BLaER1 (cell line): ENCODE measurements around the gene PTTG1IP.

Source experiments
- H3K27ac ChIP-seq: shearing (Covaris generic); formaldehyde crosslinking; 2 replicates; pipeline ENCODE4 v1.8.1; 2022
- H3K27me3 ChIP-seq: shearing (Covaris generic); formaldehyde crosslinking; 2 replicates; pipeline ENCODE4 v1.8.1; 2022
- H3K36me3 ChIP-seq: shearing (Covaris generic); formaldehyde crosslinking; 2 replicates; pipeline ENCODE4 v1.8.1; 2022
- H3K4me1 ChIP-seq: shearing (Covaris generic); formaldehyde crosslinking; 2 replicates; pipeline ENCODE4 v1.8.1; 2022
- H3K4me2 ChIP-seq: shearing (Covaris generic); formaldehyde crosslinking; 2 replicates; pipeline ENCODE4 v1.8.1; 2022
- H3K4me3 ChIP-seq: shearing (Covaris generic); formaldehyde crosslinking; 2 replicates; pipeline ENCODE4 v1.8.1; 2022
- H3K9ac ChIP-seq: shearing (Covaris generic); formaldehyde crosslinking; 2 replicates; pipeline ENCODE4 v1.8.1; 2022
- H3K9me3 ChIP-seq: shearing (Covaris generic); formaldehyde crosslinking; 2 replicates; pipeline ENCODE4 v1.8.1; 2022
- H4K20me1 ChIP-seq: shearing (Covaris generic); formaldehyde crosslinking; 2 replicates; pipeline ENCODE4 v1.8.1; 2022
- Cebpa-rat ChIP-seq: shearing (Covaris generic); IDR thresholded peaks from 2 replicates; pipeline ENCODE4 v1.8.1; 2022

The PTTG1IP gene

DNA sequence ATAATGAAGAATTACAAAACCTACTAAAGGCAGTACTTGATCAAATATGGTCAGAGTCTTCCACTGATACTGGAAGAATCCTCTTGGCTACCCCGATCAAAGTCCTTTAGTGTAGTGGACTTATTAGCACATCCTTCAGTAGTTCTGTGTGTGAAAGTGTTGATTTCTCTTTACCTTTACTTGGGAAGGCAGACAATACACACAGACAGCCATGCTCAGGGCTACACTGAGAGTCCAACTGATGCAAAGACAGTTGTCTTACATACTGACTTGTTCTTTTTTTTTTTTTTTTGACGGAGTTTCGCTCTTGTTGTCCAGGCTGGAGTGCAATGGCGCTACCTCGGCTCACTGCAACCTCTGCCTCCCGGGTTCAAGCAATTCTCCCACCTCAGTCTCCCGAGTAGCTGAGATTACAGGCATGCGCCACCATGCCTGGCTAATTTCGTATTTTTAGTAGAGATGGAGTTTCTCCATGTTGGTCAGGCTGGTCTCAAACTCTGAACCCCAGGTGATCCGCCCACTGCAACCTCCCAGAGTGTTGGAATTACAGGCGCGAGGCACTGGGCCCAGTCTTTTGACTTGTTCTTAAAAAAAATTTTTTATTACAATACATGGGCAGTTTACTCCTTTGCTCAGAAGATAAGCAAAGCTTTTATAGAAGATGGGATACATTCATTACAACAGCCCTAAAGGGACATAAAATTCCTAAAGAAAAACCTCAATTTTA lies 3.5 kb upstream of the PTTG1IP start:
- H3K4me1 ChIP-seq = peaks cover 69% of the 10 kb centered on the region
- H3K36me3 ChIP-seq = no peaks in the 10 kb centered on the region
- peaks cover 12% of the 10 kb centered on the region; the same call in 1 of the 2 replicates for H3K27me3 ChIP-seq
- no peak overlapping the region for H3K9ac ChIP-seq
- no peak overlapping the region for H3K27ac ChIP-seq
- no peak overlapping the region for H3K4me2 ChIP-seq
- no peaks in the 10 kb centered on the region for H3K9me3 ChIP-seq
- no peak for TF ChIP-seq Cebpa-rat
- H4K20me1 ChIP-seq = peaks cover 11% of the 10 kb centered on the region
- no peak overlapping the region for H3K4me3 ChIP-seq

DNA sequence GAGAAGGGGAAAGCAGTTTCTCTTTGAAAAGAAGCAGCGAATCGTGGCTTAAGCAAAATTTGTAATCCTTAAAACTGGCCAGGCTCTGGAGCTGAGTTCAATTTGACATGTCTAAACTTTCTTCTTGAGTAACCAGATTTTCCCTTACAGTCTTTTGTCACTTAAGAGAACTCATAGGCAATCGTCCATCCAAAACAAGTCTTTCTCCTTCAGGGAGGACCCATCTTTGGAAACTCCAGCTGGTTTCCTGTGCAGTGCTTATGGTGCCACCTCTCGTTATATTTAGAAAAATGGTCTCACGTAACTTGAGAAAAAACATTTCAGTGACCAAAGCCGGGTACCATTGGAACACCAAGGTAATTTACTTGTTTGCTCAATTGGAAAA lies 1.8 kb upstream of the PTTG1IP start:
- Histone ChIP-seq H3K4me2 (peak overlapping the region; percentile 99), H3K9me3 (no peaks in the 10 kb centered on the region), H3K36me3 (no peaks in the 10 kb centered on the region), H3K4me3 (peak overlapping the region; percentile 85), H3K27me3 (peaks cover 12% of the 10 kb centered on the region; the same call in 1 of the 2 replicates), H3K4me1 (peaks cover 69% of the 10 kb centered on the region), H4K20me1 (peaks cover 29% of the 10 kb centered on the region), H3K27ac (peak overlapping the region; percentile 91), H3K9ac (peak overlapping the region; percentile 90)
- no peak for TF ChIP-seq Cebpa-rat

DNA sequence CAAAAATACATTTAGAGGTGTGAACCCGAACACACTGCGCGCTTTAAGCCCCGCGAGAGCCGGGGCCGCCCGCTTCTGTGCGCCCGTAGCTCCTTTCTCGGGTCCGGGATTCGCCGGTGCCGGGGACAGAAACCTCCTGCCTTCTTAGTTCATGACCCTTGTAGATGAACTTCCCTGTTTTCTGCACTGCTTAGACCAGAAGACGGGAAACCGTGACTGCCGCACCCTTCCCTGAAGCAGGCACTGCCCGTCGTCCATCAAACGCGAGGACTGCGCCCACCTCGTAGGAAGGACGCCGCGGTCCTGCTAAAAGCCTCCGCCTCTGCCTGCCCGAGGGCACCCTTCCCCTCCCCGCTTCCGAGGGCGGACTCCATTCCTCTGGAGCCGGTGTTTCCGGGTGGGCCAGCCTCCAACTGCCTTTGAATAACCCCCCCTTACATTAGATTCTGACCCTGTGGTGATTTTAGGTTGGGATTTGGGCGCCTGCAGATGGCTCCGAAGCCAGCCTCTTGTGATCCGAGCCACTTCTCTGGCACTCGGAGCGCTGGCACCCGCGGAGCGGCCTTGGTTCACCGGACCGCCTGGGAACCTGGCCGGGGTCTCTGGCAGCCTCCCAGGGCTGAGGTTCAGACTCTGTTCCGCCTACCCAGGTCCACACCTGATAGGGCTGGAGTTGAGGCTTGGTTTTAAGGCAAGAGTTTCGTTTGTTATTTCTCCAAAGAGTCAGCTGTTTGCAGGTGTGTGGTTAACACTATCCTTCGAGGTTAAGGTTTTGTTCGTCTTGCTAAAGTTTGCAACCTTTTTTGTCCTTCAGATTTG lies 1.2 kb upstream of the PTTG1IP start:
- H3K9ac ChIP-seq = peak overlapping the region; percentile 90
- peaks cover 35% of the 10 kb centered on the region for H4K20me1 ChIP-seq
- H3K27me3 ChIP-seq = peaks cover 12% of the 10 kb centered on the region; the same call in 1 of the 2 replicates

DNA sequence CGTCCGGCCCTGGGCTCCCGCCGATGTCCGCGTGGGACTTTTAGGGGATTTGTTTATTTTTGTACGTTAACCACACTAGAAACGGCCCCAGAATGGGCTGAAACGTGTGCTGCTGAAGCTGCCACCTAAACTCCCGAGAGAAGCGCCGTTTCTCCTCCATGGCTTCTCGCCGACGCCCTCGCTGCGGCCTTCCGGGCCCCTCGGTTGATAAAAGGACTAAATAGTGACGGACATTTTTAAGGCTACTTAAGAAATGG lies 678 bp upstream of the PTTG1IP start:
- Histone ChIP-seq H3K9me3 (no peaks in the 10 kb centered on the region), H3K4me3 (peak overlapping the region; percentile 85), H3K27me3 (peaks cover 12% of the 10 kb centered on the region; the same call in 1 of the 2 replicates), H3K36me3 (0 out of 2 replicates have a peak, but pooled peaks cover 7% of the 10 kb centered on the region), H3K9ac (peak overlapping the region; percentile 90), H4K20me1 (peaks cover 40% of the 10 kb centered on the region), H3K4me1 (peaks cover 69% of the 10 kb centered on the region), H3K27ac (peak overlapping the region; percentile 91), H3K4me2 (peak overlapping the region; percentile 99)
- TF ChIP-seq Cebpa-rat = no peak

More for the DNA sequence above, 1.2 kb upstream of the PTTG1IP start:
- Histone ChIP-seq H3K27ac (peak overlapping the region; percentile 91), H3K36me3 (0 out of 2 replicates have a peak, but pooled peaks cover 6% of the 10 kb centered on the region), H3K4me1 (peaks cover 69% of the 10 kb centered on the region), H3K9me3 (no peaks in the 10 kb centered on the region), H3K4me3 (peak overlapping the region; percentile 85), H3K4me2 (peak overlapping the region; percentile 99)
- no peak for TF ChIP-seq Cebpa-rat

DNA sequence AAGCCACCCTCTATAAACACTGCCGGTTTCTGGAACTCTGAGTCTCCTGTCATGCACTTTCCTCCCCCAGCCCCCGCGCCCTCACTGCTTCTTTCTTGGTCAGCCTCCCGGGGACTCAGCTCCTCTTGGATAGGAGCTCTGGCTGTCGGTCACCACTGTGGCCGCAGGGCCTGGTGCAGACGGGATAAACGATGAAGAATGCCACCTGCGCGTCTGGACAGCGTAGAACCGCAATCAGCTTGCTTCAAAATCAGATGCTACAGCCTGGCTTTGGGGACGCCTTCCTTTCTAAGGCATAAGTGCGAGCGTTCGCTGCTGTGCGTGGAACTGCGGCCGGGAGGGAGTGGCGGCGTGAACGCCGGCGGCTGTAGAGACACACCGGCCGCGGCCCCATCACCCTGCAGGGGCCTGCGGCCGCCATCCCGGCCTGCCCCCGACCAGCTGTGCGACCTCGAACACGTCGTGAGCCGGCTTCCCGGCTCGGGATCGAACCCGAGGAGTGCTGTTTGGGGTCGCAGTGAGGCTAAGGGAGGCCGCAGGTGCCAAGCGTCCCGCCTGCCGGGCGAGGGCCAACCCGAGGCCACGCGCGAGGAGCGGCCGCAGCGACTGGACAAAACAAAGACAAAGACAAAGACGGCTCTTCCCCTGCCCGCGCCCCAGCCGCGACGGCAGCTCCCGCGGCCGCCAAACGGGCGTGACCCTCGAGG lies 688 bp downstream of the PTTG1IP start:
- Histone ChIP-seq H3K4me2 (peak overlapping the region; percentile 96), H3K9ac (peak overlapping the region; percentile 90), H3K27me3 (peaks cover 12% of the 10 kb centered on the region; the same call in 1 of the 2 replicates), H3K27ac (peak overlapping the region; percentile 89), H3K4me1 (peaks cover 73% of the 10 kb centered on the region), H3K9me3 (no peaks in the 10 kb centered on the region), H3K4me3 (peak overlapping the region; percentile 85), H3K36me3 (0 out of 2 replicates have a peak, but pooled peaks cover 14% of the 10 kb centered on the region), H4K20me1 (peaks cover 54% of the 10 kb centered on the region)
- TF ChIP-seq Cebpa-rat = no peak

DNA sequence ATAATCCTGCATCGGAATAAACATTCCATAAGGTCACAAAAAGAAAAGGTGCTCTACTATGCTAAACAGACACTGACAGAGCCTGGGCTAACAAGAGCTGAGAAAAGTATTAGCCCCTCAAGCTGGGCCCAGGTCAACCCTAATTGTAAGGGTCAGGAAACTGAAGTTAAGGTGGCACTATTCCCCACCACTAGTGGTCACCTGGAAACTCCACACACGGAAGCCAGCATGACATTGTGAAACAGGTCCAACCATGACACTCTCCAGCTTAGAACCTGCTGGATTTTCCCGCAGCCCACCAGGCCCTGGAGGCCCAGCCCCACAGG lies 1.2 kb downstream of the PTTG1IP start:
- no peaks in the 10 kb centered on the region for H3K9me3 ChIP-seq
- peak overlapping the region; percentile 85 for H3K4me3 ChIP-seq
- peaks cover 19% of the 10 kb centered on the region; the same call in 1 of the 2 replicates for H3K36me3 ChIP-seq
- peaks cover 12% of the 10 kb centered on the region; the same call in 1 of the 2 replicates for H3K27me3 ChIP-seq
- H3K4me1 ChIP-seq = peaks cover 78% of the 10 kb centered on the region
- peak overlapping the region; percentile 89 for H3K27ac ChIP-seq
- H3K9ac ChIP-seq = peak overlapping the region; percentile 90
- peak overlapping the region; percentile 96 for H3K4me2 ChIP-seq
- no peak for TF ChIP-seq Cebpa-rat
- H4K20me1 ChIP-seq = peaks cover 59% of the 10 kb centered on the region

DNA sequence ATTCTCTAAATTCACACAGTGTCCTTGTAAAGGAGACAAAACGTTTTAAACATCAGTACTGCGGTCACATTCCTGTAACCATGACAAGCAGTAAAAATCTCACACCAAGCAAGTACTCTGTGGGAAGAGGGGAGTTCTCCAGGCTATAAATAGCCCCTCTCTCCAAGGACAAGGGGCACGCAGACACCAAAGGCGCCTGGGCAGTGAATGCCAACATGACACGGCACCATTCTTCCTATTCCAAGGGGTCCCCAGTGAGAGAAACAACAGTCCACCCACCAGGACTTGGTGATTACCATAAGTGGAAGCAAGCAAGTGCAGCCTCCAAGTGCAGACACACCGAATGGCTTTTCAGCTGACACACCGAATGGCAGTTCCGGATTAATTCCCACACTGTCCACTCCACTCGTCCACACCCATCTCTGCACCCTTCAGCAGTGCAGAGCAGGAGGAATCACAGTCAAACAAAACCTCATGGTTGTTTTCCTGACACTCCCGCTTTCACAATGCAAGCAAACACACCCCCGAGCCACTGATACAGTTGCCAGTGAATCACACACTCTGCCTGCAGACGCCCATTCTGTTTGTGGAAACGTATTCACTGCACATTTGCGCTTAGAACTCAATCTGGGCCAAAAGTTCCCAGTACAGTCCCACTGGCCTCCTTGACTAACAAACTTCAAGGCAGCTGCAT lies 1.8 kb downstream of the PTTG1IP start:
- Histone ChIP-seq H3K4me2 (peak overlapping the region; percentile 96), H4K20me1 (peaks cover 64% of the 10 kb centered on the region), H3K27me3 (peaks cover 12% of the 10 kb centered on the region; the same call in 1 of the 2 replicates), H3K9me3 (no peaks in the 10 kb centered on the region), H3K36me3 (peaks cover 24% of the 10 kb centered on the region; the same call in 1 of the 2 replicates), H3K27ac (no peak overlapping the region), H3K4me3 (peak overlapping the region; percentile 85), H3K4me1 (peaks cover 84% of the 10 kb centered on the region), H3K9ac (peak overlapping the region; percentile 90)
- TF ChIP-seq Cebpa-rat = no peak

DNA sequence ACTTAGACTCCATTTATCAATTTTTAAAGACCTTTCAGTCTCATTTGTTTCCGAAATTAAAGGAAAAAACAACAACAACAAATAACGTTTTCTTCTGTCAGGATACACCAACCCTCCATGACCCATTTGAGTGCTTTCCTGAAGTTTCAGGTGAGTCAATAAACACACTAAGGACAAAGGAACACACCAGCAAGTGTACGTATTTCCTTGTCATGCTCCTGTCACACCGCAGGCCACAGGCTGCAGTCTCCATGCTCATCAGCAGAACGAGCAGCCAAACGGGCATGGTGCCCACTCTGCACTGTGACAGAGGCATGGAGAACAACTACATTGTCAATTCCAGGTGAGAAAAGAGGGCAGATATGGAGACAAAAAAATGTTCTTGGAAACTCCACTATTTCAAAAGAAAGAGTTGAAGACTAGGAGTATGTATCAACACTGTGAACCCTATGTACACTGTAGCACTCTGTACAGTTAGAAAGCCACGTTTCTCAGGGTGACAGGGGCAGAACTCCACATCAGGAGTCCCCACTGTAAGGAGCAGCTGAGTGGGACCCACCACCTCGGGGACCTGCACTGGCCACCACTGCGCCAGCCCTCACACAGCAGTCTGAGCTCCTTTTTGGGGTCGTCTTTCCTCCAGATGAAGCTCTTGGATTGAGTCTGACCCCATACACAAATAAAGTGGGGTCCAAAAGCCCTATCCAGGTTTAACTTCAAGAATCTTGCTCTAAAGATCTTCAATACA lies 2.6 kb downstream of the PTTG1IP start:
- TF ChIP-seq Cebpa-rat = no peak
- no peaks in the 10 kb centered on the region for H3K9me3 ChIP-seq
- no peak overlapping the region for H3K27ac ChIP-seq
- peak overlapping the region; percentile 90; the same call in 1 of the 2 replicates for H3K9ac ChIP-seq
- H4K20me1 ChIP-seq = peaks cover 72% of the 10 kb centered on the region
- H3K27me3 ChIP-seq = peaks cover 12% of the 10 kb centered on the region; the same call in 1 of the 2 replicates
- H3K4me3 ChIP-seq = peak overlapping the region; percentile 85; the same call in 1 of the 2 replicates
- peaks cover 88% of the 10 kb centered on the region for H3K4me1 ChIP-seq
- H3K36me3 ChIP-seq = peaks cover 25% of the 10 kb centered on the region; the same call in 1 of the 2 replicates
- peak overlapping the region; percentile 96 for H3K4me2 ChIP-seq
